Measurements from ENCODE around the gene CENPK.
A peak's percentile ranks its signal among the peaks of the same experiment; 100 is the strongest.
"Not testable (repeated sequence)": the region's sequence is repeated elsewhere in the genome, so short reads cannot be mapped to it uniquely, and the experiment has no call there.

GRCh38 chr5:65488038-65488687 is 74.8 kb downstream of the CENPK start:
- peak; percentile 36 for TF ChIP-seq CTCF (conservative IDR thresholded peaks at IDR 0.05)
- TF ChIP-seq ZFX (IDR thresholded peaks at IDR 0.05) = not testable (repeated sequence)

Measured in C4-2B (cell line).